SK-N-SH treated with all-trans-retinoic acid at 6 μM for 48 hours (cell line): ENCODE measurements around the gene MMUT.
A peak's percentile ranks its signal among the peaks of the same experiment; 100 is the strongest.

Experiments
- ATAC-seq: fragments of 200-7000 bp; cut with Tn5 transposase; 3 replicates; pipeline ENCODE4 v1.9.1; 2020; ENCODE audit warnings: mild to moderate bottlenecking, moderate library complexity
- ARNTL ChIP-seq: fragments of 450-650 bp; formaldehyde crosslinking; IDR thresholded peaks from 2 replicates; pipeline ENCODE4 v1.5.0; 2020; ENCODE audit warnings: low read depth, mild to moderate bottlenecking, moderate library complexity, borderline replicate concordance
- BACH2 ChIP-seq: fragments of 250-450 bp; sonication (Bioruptor Pico); IDR thresholded peaks from 2 replicates; pipeline ENCODE4 v1.9.0; 2021; ENCODE audit warnings: mild to moderate bottlenecking, borderline replicate concordance
- CSDC2 ChIP-seq: fragments of 250-450 bp; sonication (Bioruptor Pico); IDR thresholded peaks from 2 replicates; pipeline ENCODE4 v1.5.0; 2020; ENCODE audit warnings: mild to moderate bottlenecking, moderate library complexity
- ESRRG ChIP-seq: fragments of 250-450 bp; sonication (Bioruptor Pico); IDR thresholded peaks from 2 replicates; pipeline ENCODE4 v1.6.1; 2021; ENCODE audit warnings: mild to moderate bottlenecking
- GLIS3 ChIP-seq: fragments of 250-450 bp; sonication (Bioruptor Pico); IDR thresholded peaks from 2 replicates; pipeline ENCODE4 v1.5.0; 2020; ENCODE audit warnings: mild to moderate bottlenecking, moderate library complexity
- ISL1 ChIP-seq: fragments of 250-450 bp; sonication (Bioruptor Pico); IDR thresholded peaks from 2 replicates; pipeline ENCODE4 v2.1.2; 2022; ENCODE audit warnings: mild to moderate bottlenecking, moderate library complexity
- OSR1 ChIP-seq: fragments of 250-450 bp; sonication (Bioruptor Pico); IDR thresholded peaks from 2 replicates; pipeline ENCODE4 v1.8.0; 2022; ENCODE audit warnings: moderate library complexity, mild to moderate bottlenecking, inconsistent platforms
- POU6F1 ChIP-seq: fragments of 250-450 bp; sonication (Bioruptor Pico); IDR thresholded peaks from 2 replicates; pipeline ENCODE4 v1.8.0; 2021; ENCODE audit warnings: low read depth, mild to moderate bottlenecking, moderate library complexity, borderline replicate concordance
- PPARA ChIP-seq: fragments of 250-450 bp; sonication (Bioruptor Pico); IDR thresholded peaks from 2 replicates; pipeline ENCODE4 v1.5.0; 2020; ENCODE audit warnings: mild to moderate bottlenecking, borderline replicate concordance
- RARB ChIP-seq: fragments of 250-450 bp; sonication (Bioruptor Pico); IDR thresholded peaks from 2 replicates; pipeline ENCODE4 v1.8.0; 2021; ENCODE audit warnings: mild to moderate bottlenecking, moderate library complexity
- SNAI2 ChIP-seq: fragments of 250-450 bp; sonication (Bioruptor Pico); IDR thresholded peaks from 2 replicates; pipeline ENCODE4 v1.5.0; 2020; ENCODE audit warnings: mild to moderate bottlenecking, moderate library complexity
- TCF4 ChIP-seq: fragments of 250-450 bp; sonication (Bioruptor Pico); IDR thresholded peaks from 2 replicates; pipeline ENCODE4 v1.8.0; 2021; ENCODE audit warnings: mild to moderate bottlenecking, moderate library complexity, borderline replicate concordance
- TOX ChIP-seq: fragments of 250-450 bp; sonication (Bioruptor Pico); IDR thresholded peaks from 2 replicates; pipeline ENCODE4 v1.8.0; 2021; ENCODE audit warnings: mild to moderate bottlenecking, moderate library complexity, borderline replicate concordance
- ZFP3 ChIP-seq: fragments of 250-450 bp; sonication (Bioruptor Pico); IDR thresholded peaks from 2 replicates; pipeline ENCODE4 v1.5.0; 2020; ENCODE audit warnings: mild to moderate bottlenecking, moderate library complexity
- ZFP30 ChIP-seq: fragments of 450-650 bp; formaldehyde crosslinking; IDR thresholded peaks from 2 replicates; pipeline ENCODE4 v1.5.0; 2022; ENCODE audit warnings: mild to moderate bottlenecking, moderate library complexity
- ZNF565 ChIP-seq: fragments of 450-650 bp; formaldehyde crosslinking; conservative IDR thresholded peaks from 2 replicates; pipeline ENCODE4 v1.5.0; 2020; ENCODE audit warnings: low read depth, mild to moderate bottlenecking, moderate library complexity
- ZNF70 ChIP-seq: fragments of 450-650 bp; formaldehyde crosslinking; IDR thresholded peaks from 2 replicates; pipeline ENCODE4 v1.5.0; 2020; ENCODE audit warnings: mild to moderate bottlenecking, moderate library complexity
- ZNF8 ChIP-seq: fragments of 450-650 bp; formaldehyde crosslinking; IDR thresholded peaks from 2 replicates; pipeline ENCODE4 v1.5.0; 2020; ENCODE audit warnings: mild to moderate bottlenecking, moderate library complexity
- TF ChIP-seq, protein P1 (sequence below): fragments of 250-450 bp; sonication (Bioruptor Pico); IDR thresholded peaks from 2 replicates; pipeline ENCODE4 v1.5.1; 2021; ENCODE audit warnings: mild to moderate bottlenecking, moderate library complexity
- TF ChIP-seq, protein P2 (sequence below): fragments of 250-450 bp; sonication (Bioruptor Pico); IDR thresholded peaks from 2 replicates; pipeline ENCODE4 v1.5.1; 2020; ENCODE audit warnings: low read depth, mild to moderate bottlenecking, moderate library complexity
- TF ChIP-seq, protein P3 (sequence below): fragments of 250-450 bp; sonication (Bioruptor Pico); IDR thresholded peaks from 2 replicates; pipeline ENCODE4 v1.8.0; 2020; ENCODE audit warnings: mild to moderate bottlenecking, moderate library complexity, borderline replicate concordance

MMUT gene

DNA sequence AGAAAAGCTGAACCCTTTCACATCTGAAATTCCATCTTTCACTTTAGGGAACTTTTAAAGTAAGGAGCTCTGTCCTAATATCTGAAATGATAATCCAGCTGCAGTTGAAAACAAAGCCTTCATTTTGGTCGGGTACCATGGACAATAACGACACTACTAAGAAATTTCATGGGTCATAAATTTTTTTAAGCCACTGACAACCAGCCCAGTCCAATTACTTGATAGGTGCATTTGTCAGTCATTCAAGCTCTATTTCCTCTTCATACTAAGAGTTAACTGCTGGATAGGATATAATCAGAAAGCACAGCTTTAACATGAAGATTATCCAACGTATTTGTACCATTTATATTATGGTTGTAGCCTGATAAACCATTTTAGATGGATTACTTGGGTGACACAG lies 52.5 kb downstream of the MMUT start:
- no peak; the same call in 2 of the 3 replicates for ATAC-seq
- TF ChIP-seq SNAI2 (CRISPR knock-in tag) (no peak), OSR1 (no peak), ARNTL (CRISPR knock-in tag) (no peak), BACH2 (no peak), TOX (CRISPR knock-in tag) (no peak), PPARA (CRISPR knock-in tag) (no peak), ZNF8 (no peak), ISL1 (CRISPR knock-in tag) (no peak), GLIS3 (CRISPR knock-in tag) (no peak), ZNF70 (no peak), TCF4 (CRISPR knock-in tag) (no peak), CSDC2 (CRISPR knock-in tag) (no peak), ZFP3 (CRISPR knock-in tag) (no peak)
- TF ChIP-seq, protein P1, sequence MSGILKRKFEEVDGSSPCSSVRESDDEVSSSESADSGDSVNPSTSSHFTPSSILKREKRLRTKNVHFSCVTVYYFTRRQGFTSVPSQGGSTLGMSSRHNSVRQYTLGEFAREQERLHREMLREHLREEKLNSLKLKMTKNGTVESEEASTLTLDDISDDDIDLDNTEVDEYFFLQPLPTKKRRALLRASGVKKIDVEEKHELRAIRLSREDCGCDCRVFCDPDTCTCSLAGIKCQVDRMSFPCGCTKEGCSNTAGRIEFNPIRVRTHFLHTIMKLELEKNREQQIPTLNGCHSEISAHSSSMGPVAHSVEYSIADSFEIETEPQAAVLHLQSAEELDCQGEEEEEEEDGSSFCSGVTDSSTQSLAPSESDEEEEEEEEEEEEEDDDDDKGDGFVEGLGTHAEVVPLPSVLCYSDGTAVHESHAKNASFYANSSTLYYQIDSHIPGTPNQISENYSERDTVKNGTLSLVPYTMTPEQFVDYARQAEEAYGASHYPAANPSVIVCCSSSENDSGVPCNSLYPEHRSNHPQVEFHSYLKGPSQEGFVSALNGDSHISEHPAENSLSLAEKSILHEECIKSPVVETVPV: no peak
- TF ChIP-seq, protein P2, sequence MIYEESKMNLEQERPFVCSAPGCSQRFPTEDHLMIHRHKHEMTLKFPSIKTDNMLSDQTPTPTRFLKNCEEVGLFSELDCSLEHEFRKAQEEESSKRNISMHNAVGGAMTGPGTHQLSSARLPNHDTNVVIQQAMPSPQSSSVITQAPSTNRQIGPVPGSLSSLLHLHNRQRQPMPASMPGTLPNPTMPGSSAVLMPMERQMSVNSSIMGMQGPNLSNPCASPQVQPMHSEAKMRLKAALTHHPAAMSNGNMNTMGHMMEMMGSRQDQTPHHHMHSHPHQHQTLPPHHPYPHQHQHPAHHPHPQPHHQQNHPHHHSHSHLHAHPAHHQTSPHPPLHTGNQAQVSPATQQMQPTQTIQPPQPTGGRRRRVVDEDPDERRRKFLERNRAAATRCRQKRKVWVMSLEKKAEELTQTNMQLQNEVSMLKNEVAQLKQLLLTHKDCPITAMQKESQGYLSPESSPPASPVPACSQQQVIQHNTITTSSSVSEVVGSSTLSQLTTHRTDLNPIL (CRISPR knock-in tag): no peak

GRCh38 chr6:49409951-49410542 lies 53.0 kb downstream of the MMUT start:
- TF ChIP-seq ZNF8 (no peak), SNAI2 (CRISPR knock-in tag) (no peak), ARNTL (CRISPR knock-in tag) (no peak), TCF4 (CRISPR knock-in tag) (no peak), ZFP30 (no peak), ESRRG (CRISPR knock-in tag) (no peak), BACH2 (no peak), RARB (no peak), ZNF565 (no peak), CSDC2 (CRISPR knock-in tag) (no peak), POU6F1 (CRISPR knock-in tag) (no peak), ISL1 (CRISPR knock-in tag) (no peak)
- TF ChIP-seq, protein P2 (CRISPR knock-in tag): no peak
- TF ChIP-seq, protein P1: no peak
- TF ChIP-seq, protein P3, sequence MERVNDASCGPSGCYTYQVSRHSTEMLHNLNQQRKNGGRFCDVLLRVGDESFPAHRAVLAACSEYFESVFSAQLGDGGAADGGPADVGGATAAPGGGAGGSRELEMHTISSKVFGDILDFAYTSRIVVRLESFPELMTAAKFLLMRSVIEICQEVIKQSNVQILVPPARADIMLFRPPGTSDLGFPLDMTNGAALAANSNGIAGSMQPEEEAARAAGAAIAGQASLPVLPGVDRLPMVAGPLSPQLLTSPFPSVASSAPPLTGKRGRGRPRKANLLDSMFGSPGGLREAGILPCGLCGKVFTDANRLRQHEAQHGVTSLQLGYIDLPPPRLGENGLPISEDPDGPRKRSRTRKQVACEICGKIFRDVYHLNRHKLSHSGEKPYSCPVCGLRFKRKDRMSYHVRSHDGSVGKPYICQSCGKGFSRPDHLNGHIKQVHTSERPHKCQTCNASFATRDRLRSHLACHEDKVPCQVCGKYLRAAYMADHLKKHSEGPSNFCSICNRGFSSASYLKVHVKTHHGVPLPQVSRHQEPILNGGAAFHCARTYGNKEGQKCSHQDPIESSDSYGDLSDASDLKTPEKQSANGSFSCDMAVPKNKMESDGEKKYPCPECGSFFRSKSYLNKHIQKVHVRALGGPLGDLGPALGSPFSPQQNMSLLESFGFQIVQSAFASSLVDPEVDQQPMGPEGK: no peak
- ATAC-seq: peak; percentile 97
